ENCODE data around the gene CIAO2A. TPM values are rescaled to one million over a fixed set of nuclear protein-coding genes. Genes with fewer than 3 reads are reported as not detected.
A peak's percentile ranks its signal among the peaks of the same experiment; 100 is the strongest.

CIAO2A gene
- total RNA-seq, 3 donors from 2014 or later (not counting 1 experiment from before 2014, with no cell fraction given), result 20.2 to 23.9 (median 22.9) TPM

GRCh38 chr15:64051093-64051402 lies 42.6 kb downstream of the CIAO2A start:
- intact Hi-C loops (cut with micrococcal nuclease), result no loop called here
- Histone ChIP-seq H3K4me1 (ENCODE audit: control insufficient read depth, insufficient read depth, low read length) (peaks cover 14% of the 10 kb centered on the region), H3K9me3 (ENCODE audit: control insufficient read depth, insufficient read depth, low read length) (no peaks in the 10 kb centered on the region), H3K4me3 (ENCODE audit: low read length) (no peak overlapping the region), H3K27ac (ENCODE audit: low read length) (no peak overlapping the region), H3K27me3 (ENCODE audit: control insufficient read depth, insufficient read depth, low read length) (peaks cover 2% of the 10 kb centered on the region), H3K36me3 (ENCODE audit: control insufficient read depth, insufficient read depth, low read length) (no peaks in the 10 kb centered on the region)
- no peak for ATAC-seq
- Mint-ChIP-seq H3K27ac (no peak overlapping the region), H3K4me3 (no peak overlapping the region), H3K4me1 (peaks cover 0 to 6% of the 10 kb centered on the region in 2 donors), H3K36me3 (no peaks in the 10 kb centered on the region), H3K27me3 (ENCODE audit: low read depth in 2 of 2) (peaks cover 16 to 19% of the 10 kb centered on the region in 2 donors), H3K9me3 (no peaks in the 10 kb centered on the region)
- WGBS (ENCODE audit: insufficient coverage), result 82% methylated on average over 2 of the region's 2 CpGs
- no peak for TF ChIP-seq CTCF (IDR thresholded peaks at IDR 0.05)
- DNase-seq, result no peak

GRCh38 chr15:64050281-64051092 lies 43.2 kb downstream of the CIAO2A start:
- no peak for TF ChIP-seq CTCF (IDR thresholded peaks at IDR 0.05)
- DNase-seq (no peak), ATAC-seq (no peak)
- H3K4me3 Mint-ChIP-seq, result no peak overlapping the region
- peaks cover 16 to 19% of the 10 kb centered on the region in 2 donors for H3K27me3 Mint-ChIP-seq (ENCODE audit: low read depth in 2 of 2)
- no peaks in the 10 kb centered on the region for H3K36me3 Mint-ChIP-seq
- Histone ChIP-seq H3K36me3 (ENCODE audit: control insufficient read depth, insufficient read depth, low read length) (no peaks in the 10 kb centered on the region), H3K27me3 (ENCODE audit: control insufficient read depth, insufficient read depth, low read length) (peaks cover 2% of the 10 kb centered on the region), H3K9me3 (ENCODE audit: control insufficient read depth, insufficient read depth, low read length) (no peaks in the 10 kb centered on the region), H3K27ac (ENCODE audit: low read length) (no peak overlapping the region), H3K4me1 (ENCODE audit: control insufficient read depth, insufficient read depth, low read length) (peaks cover 18% of the 10 kb centered on the region), H3K4me3 (ENCODE audit: low read length) (no peak overlapping the region)
- H3K27ac Mint-ChIP-seq, result no peak overlapping the region
- 97% methylated on average over 7 of the region's 8 CpGs for WGBS (ENCODE audit: insufficient coverage)
- no peaks in the 10 kb centered on the region for H3K9me3 Mint-ChIP-seq
- peaks cover 0 to 6% of the 10 kb centered on the region in 2 donors for H3K4me1 Mint-ChIP-seq
- intact Hi-C loops (cut with micrococcal nuclease), result no loop called here

- Histone ChIP-seq H3K27ac (ENCODE audit: low read length) (no peak overlapping the region), H3K36me3 (ENCODE audit: control insufficient read depth, insufficient read depth, low read length) (no peaks in the 10 kb centered on the region), H3K4me1 (ENCODE audit: control insufficient read depth, insufficient read depth, low read length) (peaks cover 31% of the 10 kb centered on the region), H3K27me3 (ENCODE audit: control insufficient read depth, insufficient read depth, low read length) (peaks cover 2% of the 10 kb centered on the region), H3K4me3 (ENCODE audit: low read length) (no peak overlapping the region), H3K9me3 (ENCODE audit: control insufficient read depth, insufficient read depth, low read length) (no peaks in the 10 kb centered on the region)
- DNase-seq, result no peak
- Mint-ChIP-seq H3K27ac (no peak overlapping the region), H3K4me3 (peak overlapping the region; percentile 25), H3K27me3 (ENCODE audit: low read depth in 2 of 2) (peaks cover 18 to 19% of the 10 kb centered on the region in 2 donors), H3K36me3 (no peaks in the 10 kb centered on the region), H3K4me1 (peaks cover 0 to 11% of the 10 kb centered on the region in 2 donors), H3K9me3 (no peaks in the 10 kb centered on the region)
- 85% methylated on average over 1 of the region's 1 CpG for WGBS (ENCODE audit: insufficient coverage)
- TF ChIP-seq CTCF (IDR thresholded peaks at IDR 0.05), result no peak
- ATAC-seq, result no peak
- intact Hi-C loops (cut with micrococcal nuclease), result loop anchor here (5.0 to 10.0 kb wide), 2 partner anchors 154 to 297 kb away; no protein-coding TSS in a partner anchor
Observed at GRCh38 chr15:64048781-64049460, 44.7 kb downstream of the CIAO2A start.

Measured in natural killer cell (primary cell).